H1 (cell line): Measurements from ENCODE around the gene PLEKHG4. TPM values are rescaled to one million over a fixed set of nuclear protein-coding genes. Genes with fewer than 3 reads are reported as not detected.

Experiments
- CTCF ChIA-PET: fragments of 300-600 bp; sonication (Branson Sonifier 250); formaldehyde crosslinking; loops from one replicate; lab custom pipeline; 2021; ENCODE audit not compliant: partially characterized antibody; lab: Charles Lee
- POLR2A ChIA-PET: fragments of 300-600 bp; sonication (Branson Sonifier 250); formaldehyde crosslinking; loops from one replicate; lab custom pipeline; 2021; ENCODE audit warnings: inconsistent platforms; ENCODE audit not compliant: partially characterized antibody; lab: Charles Lee
- DNase-seq, 2 experiments: peaks; one replicate each; pipeline versions ENCODE4 v3.0.0 to v3.0.0-alpha.2; 2010 to 2022; ENCODE audit warnings: low spot score in 2 of 2, low read depth in 1 of 2, mixed read lengths in 1 of 2
- FAIRE-seq: peaks from 2 replicates; lab custom pipeline; 2011; peaks lifted over from hg19 to GRCh38; lab: Jason Lieb, UNC
- H2AFZ ChIP-seq: 2 replicates; pipeline ENCODE4 v1.8.1; 2012; ENCODE audit warnings: low read length, inconsistent platforms
- H2AK5ac ChIP-seq: 2 replicates; pipeline ENCODE4 v1.6.1; 2013; ENCODE audit warnings: low read depth, low read length
- H2BK120ac ChIP-seq: replicated peaks from 2 replicates; pipeline ENCODE3; 2013; ENCODE audit warnings: low read depth, low read length, inconsistent platforms
- H2BK12ac ChIP-seq: 2 replicates; pipeline ENCODE4 v1.6.1; 2013; ENCODE audit warnings: low read depth, low read length
- H2BK15ac ChIP-seq: 2 replicates; pipeline ENCODE4 v1.6.1; 2013; ENCODE audit warnings: low read length
- H2BK20ac ChIP-seq: 2 replicates; pipeline ENCODE4 v1.6.1; 2013; ENCODE audit warnings: low read length
- H2BK5ac ChIP-seq: 2 replicates; pipeline ENCODE4 v1.6.1; 2013; ENCODE audit warnings: low read depth, low read length
- H3K14ac ChIP-seq: 2 replicates; pipeline ENCODE4 v1.6.1; 2013; ENCODE audit warnings: inconsistent platforms; ENCODE audit not compliant: insufficient read length
- H3K18ac ChIP-seq: 2 replicates; pipeline ENCODE4 v1.6.1; 2013; ENCODE audit warnings: low read length; ENCODE audit errors: extremely low read depth
- H3K23ac ChIP-seq: 2 replicates; pipeline ENCODE4 v1.6.1; 2013; ENCODE audit warnings: inconsistent platforms; ENCODE audit not compliant: insufficient read length
- H3K23me2 ChIP-seq: 2 replicates; pipeline ENCODE4 v1.6.1; 2013; ENCODE audit warnings: low read depth, low read length
- H3K27ac ChIP-seq: 2 replicates; pipeline ENCODE4 v1.6.1; 2011; ENCODE audit warnings: low read depth, low read length, inconsistent platforms
- H3K27me3 ChIP-seq, 4 experiments: replicated peaks in 1 of 4; 1 replicate in 1 of 4; 2 replicates in 3 of 4; pipeline versions ENCODE4 v1.6.1 to v1.8.1; 2011 to 2013; ENCODE audit warnings: low read length in 3 of 4, mild to moderate bottlenecking in 3 of 4, inconsistent platforms in 2 of 4, mixed read lengths in 2 of 4, moderate library complexity in 1 of 4; ENCODE audit not compliant: control insufficient read depth in 3 of 4, insufficient read depth in 3 of 4; ENCODE audit errors: extremely low read depth in 1 of 4
- H3K36me3 ChIP-seq, 4 experiments: 2 replicates each; pipeline versions ENCODE4 v1.6.1 to v1.8.1; 2011 to 2013; ENCODE audit warnings: mild to moderate bottlenecking in 4 of 4, low read length in 3 of 4, moderate library complexity in 2 of 4, control low read depth in 1 of 4, inconsistent platforms in 1 of 4; ENCODE audit not compliant: insufficient read depth in 4 of 4, control insufficient read depth in 2 of 4
- H3K4ac ChIP-seq: replicated peaks from 2 replicates; pipeline ENCODE3; 2013; ENCODE audit warnings: low read length, low read depth, mixed read lengths, inconsistent platforms; ENCODE audit not compliant: insufficient read length
- H3K4me1 ChIP-seq, 4 experiments: replicated peaks in 1 of 4; 1 replicate in 1 of 4; 2 replicates in 3 of 4; pipeline versions ENCODE4 v1.6.1 to v1.8.1; 2011 to 2013; ENCODE audit warnings: low read length in 3 of 4, inconsistent platforms in 2 of 4, mixed read lengths in 1 of 4; ENCODE audit not compliant: insufficient read depth in 4 of 4, control insufficient read depth in 3 of 4
- H3K4me2 ChIP-seq, 2 experiments: 2 replicates each; pipeline versions ENCODE4 v1.6.1 to v1.8.1; 2011 to 2013; ENCODE audit warnings: low read depth in 2 of 2, low read length in 2 of 2, control low read depth in 1 of 2, inconsistent platforms in 1 of 2, mild to moderate bottlenecking in 1 of 2; ENCODE audit not compliant: insufficient read depth in 1 of 2
- H3K4me3 ChIP-seq, 4 experiments: fragments of 200-600, 300-600 bp in 1 of 4; sonication (generic), shearing (Covaris generic), sonication (Bioruptor Twin) in 1 of 4; 2 replicates each; pipeline versions ENCODE4 v1.5.1 to v1.8.1; 2011 to 2016; ENCODE audit warnings: low read length in 4 of 4, low read depth in 3 of 4, control low read depth in 2 of 4, inconsistent platforms in 2 of 4, mild to moderate bottlenecking in 2 of 4, mixed read lengths in 1 of 4, moderate library complexity in 1 of 4; ENCODE audit not compliant: insufficient read depth in 2 of 4; ENCODE audit errors: extremely low read depth in 1 of 4
- H3K56ac ChIP-seq: replicated peaks from 2 replicates; pipeline ENCODE3; 2013; ENCODE audit warnings: low read depth, mild to moderate bottlenecking, mixed read lengths, low read length, inconsistent platforms; ENCODE audit not compliant: insufficient read length
- H3K79me1 ChIP-seq: 2 replicates; pipeline ENCODE4 v1.6.1; 2013; ENCODE audit warnings: low read depth, low read length, control low read depth
- H3K79me2 ChIP-seq, 2 experiments: 2 replicates each; pipeline versions ENCODE4 v1.6.1 to v1.8.1; 2012 to 2013; ENCODE audit warnings: low read length in 2 of 2, mild to moderate bottlenecking in 2 of 2, inconsistent platforms in 1 of 2; ENCODE audit not compliant: insufficient read depth in 2 of 2, control insufficient read depth in 1 of 2
- H3K9ac ChIP-seq, 4 experiments: replicated peaks in 1 of 4; 1 replicate in 1 of 4; 2 replicates in 3 of 4; pipeline versions ENCODE4 v1.6.1 to v1.8.1; 2011 to 2013; ENCODE audit warnings: low read depth in 3 of 4, low read length in 3 of 4, control low read depth in 2 of 4, mild to moderate bottlenecking in 2 of 4, moderate library complexity in 2 of 4, inconsistent platforms in 1 of 4; ENCODE audit errors: extremely low read depth in 1 of 4
- H3K9me3 ChIP-seq, 2 experiments: 2 replicates each; pipeline versions ENCODE4 v1.6.1 to v1.8.1; 2012 to 2013; ENCODE audit warnings: mild to moderate bottlenecking in 2 of 2, moderate library complexity in 2 of 2, control low read depth in 1 of 2, inconsistent platforms in 1 of 2, low read depth in 1 of 2, low read length in 1 of 2, mixed read lengths in 1 of 2; ENCODE audit not compliant: insufficient read depth in 2 of 2
- H4K20me1 ChIP-seq, 2 experiments: replicated peaks in 1 of 2; 2 replicates each; pipeline versions ENCODE3 to v1.8.1; 2011 to 2013; ENCODE audit warnings: inconsistent platforms in 2 of 2, low read length in 2 of 2, mild to moderate bottlenecking in 1 of 2; ENCODE audit not compliant: insufficient read depth in 2 of 2, control insufficient read depth in 1 of 2
- H4K5ac ChIP-seq: 2 replicates; pipeline ENCODE4 v1.6.1; 2013; ENCODE audit warnings: low read length, low read depth, mixed read lengths, inconsistent platforms; ENCODE audit not compliant: insufficient read length
- H4K8ac ChIP-seq: 2 replicates; pipeline ENCODE4 v1.8.0; 2013; ENCODE audit warnings: mild to moderate bottlenecking, moderate library complexity, low read length, inconsistent platforms; ENCODE audit not compliant: insufficient read depth; ENCODE audit errors: extremely low read depth
- H4K91ac ChIP-seq: replicated peaks from 2 replicates; pipeline ENCODE3; 2013; ENCODE audit warnings: low read length, mixed read lengths, inconsistent platforms; ENCODE audit not compliant: insufficient read length
- BRCA1 ChIP-seq: IDR thresholded peaks from 2 replicates; pipeline ENCODE4 v1.6.1; 2012; ENCODE audit warnings: low read depth, low read length, improper control_type of control experiment
- GABPA ChIP-seq: IDR thresholded peaks from 2 replicates; pipeline ENCODE4 v1.6.1; 2011; ENCODE audit warnings: mild to moderate bottlenecking, low read length, moderate library complexity, borderline replicate concordance; ENCODE audit not compliant: insufficient read depth
- KDM1A ChIP-seq: fragments of 200-600, 300-600 bp; sonication (generic); IDR thresholded peaks from 2 replicates; pipeline ENCODE4 v1.7.1; 2016; ENCODE audit warnings: mild to moderate bottlenecking, low read length, borderline replicate concordance
- MAFK ChIP-seq: IDR thresholded peaks from 2 replicates; pipeline ENCODE4 v1.6.1; 2012; ENCODE audit warnings: low read depth, mild to moderate bottlenecking, improper control_type of control experiment, low read length
- MAX ChIP-seq: IDR thresholded peaks from 2 replicates; pipeline ENCODE4 v1.6.1; 2012; ENCODE audit warnings: inconsistent platforms
- POLR2AphosphoS5 ChIP-seq: IDR thresholded peaks from 2 replicates; pipeline ENCODE4 v1.6.1; 2011; ENCODE audit warnings: low read depth, low read length
- SUZ12 ChIP-seq: fragments of 200-600 bp; sonication (generic); IDR thresholded peaks from 2 replicates; pipeline ENCODE4 v1.6.1; 2012; ENCODE audit warnings: mild to moderate bottlenecking, inconsistent platforms, low read length, moderate library complexity, mixed read lengths
- WGBS, 2 experiments: shearing (Covaris generic) in 1 of 2; methylation state at CpG; one replicate each; pipeline versions ENCODE4 v1.1.6 to v1.1.7; 2013 to 2015; ENCODE audit warnings: low lambda C conversion rate in 2 of 2, mixed read lengths in 2 of 2, inconsistent platforms in 1 of 2, low coverage in 1 of 2, missing lambda C conversion rate in 1 of 2; ENCODE audit not compliant: insufficient replicate concordance in 2 of 2, insufficient coverage in 1 of 2, insufficient read length in 1 of 2; ENCODE audit errors: extremely low coverage in 1 of 2, missing lambda C conversion rate in 1 of 2; 5-methylcytosine and 5-hydroxymethylcytosine counted together
- polyA plus RNA-seq, 7 experiments: library from polyadenylated mRNA; depleted of rRNA in 3 of 7; stranded (reverse) in 5 of 7; unstranded in 2 of 7; fragments of >200 nt in 5 of 7; fragments of 200-250 nt in 2 of 7; gene quantifications; 1 replicate in 5 of 7; 2 replicates in 1 of 7; 4 replicates in 1 of 7; pipeline versions ENCODE4 v1.2.1 to v1.2.3, GENCODE V29; 2011 to 2013; ENCODE audit warnings: missing spikeins in 2 of 7, mixed read lengths in 2 of 7
- total RNA-seq: library from RNA; stranded (reverse); fragmentation: NEBNext Ultra II Directional; extraction: Animal tissue kit (Norgen Biotek cat#: 25700); gene quantifications from 2 replicates; pipeline ENCODE4 v1.2.1, GENCODE V29; 2021

Gene PLEKHG4
- total and polyA plus RNA-seq, 2 of the 8 experiments (the other 6 are each of a cell fraction or from before 2014, with no cell fraction given), result 7.7 to 11.1 TPM

GRCh38 chr16:67259705-67260104 is 19.6 kb upstream of the PLEKHG4 start:
- Histone ChIP-seq H4K20me1 (peaks cover 0 to 9% of the 10 kb centered on the region in 2 experiments), H3K9me3 (no peaks in the 10 kb centered on the region), H3K4me2 (no peak overlapping the region), H3K14ac (no peak overlapping the region), H2BK5ac (no peak overlapping the region), H2BK15ac (no peak overlapping the region), H3K23me2 (no peaks in the 10 kb centered on the region), H3K56ac (no peak overlapping the region), H3K27me3 (no peaks in the 10 kb centered on the region), H4K5ac (no peak overlapping the region), H4K91ac (no peak overlapping the region), H3K79me2 (no peaks in the 10 kb centered on the region), H3K4ac (no peak overlapping the region), H3K36me3 (no peaks in the 10 kb centered on the region; a peak in 2 of 8 replicates), H2BK12ac (no peak overlapping the region), H4K8ac (no peak overlapping the region), H2AFZ (no peak overlapping the region), H2AK5ac (no peak overlapping the region), H3K18ac (no peak overlapping the region), H2BK20ac (no peak overlapping the region), H3K27ac (no peak overlapping the region), H2BK120ac (no peak overlapping the region), H3K9ac (no peak overlapping the region), H3K23ac (no peak overlapping the region), H3K4me1 (no peaks in the 10 kb centered on the region; a peak in 1 of 7 replicates), H3K4me3 (no peak overlapping the region), H3K79me1 (no peaks in the 10 kb centered on the region)
- DNase-seq (no peak), FAIRE-seq (no peak)
- ChIA-PET POLR2A (interaction anchor here (0.6 to 1.3 kb wide), 2 partner anchors 13 to 303 kb away, joined by 3 to 4 read pairs; partner anchors contain the start of gene FHOD1), CTCF (interaction anchor here (0.8 to 14.4 kb wide), 23 partner anchors 11 to 306 kb away, joined by 3 to 217 read pairs (median 5); partner anchors contain the start of genes FHOD1, KCTD19, LRRC36 and SLC9A5)
- 87% methylated on average over 12 of the region's 12 CpGs; no CpG with 5 or more reads in 1 of the 2 experiments for WGBS, 2 experiments
- TF ChIP-seq GABPA, result no peak
- no peak for TF ChIP-seq KDM1A
- no peak for TF ChIP-seq SUZ12
- TF ChIP-seq BRCA1, result no peak
- TF ChIP-seq MAFK, result no peak
- no peak for TF ChIP-seq MAX
- TF ChIP-seq POLR2AphosphoS5, result no peak
